Neural cell (in vitro differentiated cells): ENCODE results near the gene APOL4. TPM values are rescaled to one million over a fixed set of nuclear protein-coding genes. Genes with fewer than 3 reads are reported as not detected.
"Not testable (repeated sequence)": the region's sequence is repeated elsewhere in the genome, so short reads cannot be mapped to it uniquely, and the experiment has no call there.

Experiments
- H2AFZ ChIP-seq: fragments of 200-600, 300-800 bp; sonication (generic), shearing (Covaris generic); 2 replicates; pipeline ENCODE4 v1.6.0; 2014; ENCODE audit warnings: low read depth, mild to moderate bottlenecking, antibody characterized with exemption, low read length, moderate library complexity
- H3F3A ChIP-seq: fragments of 200-600 bp; shearing (Covaris generic); 2 replicates; pipeline ENCODE4 v1.6.1; 2016; ENCODE audit warnings: mild to moderate bottlenecking, moderate library complexity, mixed read lengths, antibody characterized with exemption, low read length; ENCODE audit not compliant: insufficient read depth, poor library complexity, severe bottlenecking
- H3K27ac ChIP-seq: fragments of 200-600, 300-800 bp; sonication (generic), shearing (Covaris generic); 2 replicates; pipeline ENCODE4 v1.5.1; 2014; ENCODE audit warnings: mild to moderate bottlenecking, low read length, moderate library complexity
- H3K27me3 ChIP-seq: fragments of 300-800, 200-600 bp; sonication (generic), shearing (Covaris generic); 2 replicates; pipeline ENCODE4 v1.6.0; 2014; ENCODE audit warnings: mild to moderate bottlenecking, low read depth, low read length, moderate library complexity; ENCODE audit not compliant: insufficient read depth
- H3K36me3 ChIP-seq: fragments of 300-800, 200-600 bp; sonication (generic), shearing (Covaris generic); 2 replicates; pipeline ENCODE4 v1.5.1; 2014; ENCODE audit warnings: mild to moderate bottlenecking, antibody characterized with exemption, low read length, moderate library complexity; ENCODE audit not compliant: insufficient read depth
- H3K4me2 ChIP-seq: fragments of 300-800, 200-600 bp; sonication (generic), shearing (Covaris generic); 2 replicates; pipeline ENCODE4 v1.6.0; 2014; ENCODE audit warnings: mild to moderate bottlenecking, low read length
- H3K4me3 ChIP-seq: fragments of 300-800, 200-600 bp; sonication (generic), shearing (Covaris generic); 2 replicates; pipeline ENCODE4 v1.5.1; 2014; ENCODE audit warnings: mild to moderate bottlenecking, low read length, moderate library complexity
- H3K79me2 ChIP-seq: fragments of 200-600 bp; shearing (Covaris generic); replicated peaks from 2 replicates; pipeline ENCODE4 v1.6.0; 2014; ENCODE audit warnings: mild to moderate bottlenecking, low read length, moderate library complexity; ENCODE audit not compliant: insufficient read depth
- H3K9ac ChIP-seq: fragments of 300-800, 200-600 bp; sonication (generic), shearing (Covaris generic); 2 replicates; pipeline ENCODE4 v1.6.1; 2016; ENCODE audit warnings: mild to moderate bottlenecking, low read length, mixed read lengths
- H3K9me2 ChIP-seq: fragments of 200-600 bp; shearing (Covaris generic); 2 replicates; pipeline ENCODE4 v1.6.1; 2016; ENCODE audit warnings: mild to moderate bottlenecking, low read length, mixed read lengths; ENCODE audit not compliant: insufficient read depth
- H3K9me3 ChIP-seq: fragments of 200-600, 300-800 bp; sonication (generic), shearing (Covaris generic); 2 replicates; pipeline ENCODE4 v1.6.1; 2016; ENCODE audit warnings: mild to moderate bottlenecking, mixed run types, low read length, moderate library complexity, mixed read lengths
- H4K20me1 ChIP-seq: fragments of 200-600 bp; shearing (Covaris generic); 2 replicates; pipeline ENCODE4 v1.6.1; 2016; ENCODE audit warnings: mild to moderate bottlenecking, mixed run types; ENCODE audit not compliant: insufficient read depth
- CTCF ChIP-seq: fragments of 450-650 bp; IDR thresholded peaks from 2 replicates; pipeline ENCODE4 v1.5.1; 2014; ENCODE audit warnings: antibody characterized with exemption, mild to moderate bottlenecking, moderate library complexity; ENCODE audit not compliant: poor library complexity, severe bottlenecking
- EP300 ChIP-seq: fragments of 450-650 bp; conservative IDR thresholded peaks from 2 replicates; pipeline ENCODE4 v1.6.1; 2014; ENCODE audit warnings: antibody characterized with exemption, mild to moderate bottlenecking, moderate library complexity; ENCODE audit not compliant: poor library complexity, severe bottlenecking
- EZH2 ChIP-seq: fragments of 200-600, 300-800 bp; shearing (Covaris generic), sonication (generic); IDR thresholded peaks from 2 replicates; pipeline ENCODE4 v1.6.1; 2014; ENCODE audit warnings: antibody characterized with exemption, low read length, borderline replicate concordance, mild to moderate bottlenecking; ENCODE audit not compliant: insufficient read depth, poor library complexity, severe bottlenecking
- MXI1 ChIP-seq: fragments of 450-650 bp; conservative IDR thresholded peaks from 2 replicates; pipeline ENCODE4 v1.6.1; 2014; ENCODE audit warnings: antibody characterized with exemption, mild to moderate bottlenecking; ENCODE audit not compliant: poor library complexity, severe bottlenecking
- POLR2AphosphoS5 ChIP-seq: IDR thresholded peaks from 2 replicates; pipeline ENCODE4 v1.6.1; 2012
- RAD21 ChIP-seq: fragments of 450-650 bp; conservative IDR thresholded peaks from 2 replicates; pipeline ENCODE4 v1.6.1; 2014; ENCODE audit warnings: antibody characterized with exemption, mild to moderate bottlenecking, moderate library complexity
- REST ChIP-seq: IDR thresholded peaks from 2 replicates; pipeline ENCODE4 v1.6.1; 2012; ENCODE audit warnings: borderline replicate concordance
- SMC3 ChIP-seq: fragments of 450-650 bp; conservative IDR thresholded peaks from 2 replicates; pipeline ENCODE4 v1.6.1; 2014; ENCODE audit warnings: antibody characterized with exemption, mild to moderate bottlenecking, moderate library complexity; ENCODE audit not compliant: poor library complexity
- TAF1 ChIP-seq: IDR thresholded peaks from 2 replicates; pipeline ENCODE4 v1.6.1; 2012; ENCODE audit warnings: low read depth
- polyA plus RNA-seq: library from polyadenylated mRNA; depleted of rRNA; stranded (reverse); fragments of >200 nt; gene quantifications from 2 replicates; pipeline ENCODE4 v1.2.3, GENCODE V29; 2014

APOL4 gene
- polyA plus RNA-seq, 1 donor from 2014 or later, result not detected

- Histone ChIP-seq H3K9ac (no peak overlapping the region), H3K27ac (no peak overlapping the region), H3K9me3 (no peaks in the 10 kb centered on the region), H2AFZ (no peak overlapping the region), H3K79me2 (no peaks in the 10 kb centered on the region), H3F3A (no peaks in the 10 kb centered on the region), H3K27me3 (no peaks in the 10 kb centered on the region), H3K4me3 (no peak overlapping the region), H3K36me3 (no peaks in the 10 kb centered on the region), H3K9me2 (no peaks in the 10 kb centered on the region), H3K4me2 (no peak overlapping the region), H4K20me1 (no peaks in the 10 kb centered on the region)
- TF ChIP-seq CTCF (no peak), RAD21 (no peak), EZH2 (no peak)
Measured at GRCh38 chr22:36153501-36154422, 47.8 kb downstream of the APOL4 start.

GRCh38 chr22:36152821-36153220 lies 48.8 kb downstream of the APOL4 start:
- not testable (repeated sequence) for H3K79me2 ChIP-seq, H3K9me2 ChIP-seq, H3K4me3 ChIP-seq, H3K27me3 ChIP-seq, H3K36me3 ChIP-seq, H2AFZ ChIP-seq, H3K9me3 ChIP-seq, H3K9ac ChIP-seq, H4K20me1 ChIP-seq, H3K27ac ChIP-seq, H3F3A ChIP-seq, H3K4me2 ChIP-seq

- no peak overlapping the region for H3K9ac ChIP-seq
- no peaks in the 10 kb centered on the region for H3K27me3 ChIP-seq
- no peaks in the 10 kb centered on the region for H3F3A ChIP-seq
- no peaks in the 10 kb centered on the region for H3K36me3 ChIP-seq
- H3K79me2 ChIP-seq, result no peaks in the 10 kb centered on the region
- H2AFZ ChIP-seq, result no peak overlapping the region
- no peaks in the 10 kb centered on the region for H3K9me2 ChIP-seq
- H3K9me3 ChIP-seq, result no peaks in the 10 kb centered on the region
- no peak overlapping the region for H3K4me3 ChIP-seq
- H3K27ac ChIP-seq, result no peak overlapping the region
- TF ChIP-seq CTCF (no peak), EP300 (no peak), TAF1 (no peak), MXI1 (no peak), RAD21 (no peak), POLR2AphosphoS5 (no peak), SMC3 (no peak), REST (no peak), EZH2 (no peak)
- H3K4me2 ChIP-seq, result no peak overlapping the region
- no peaks in the 10 kb centered on the region for H4K20me1 ChIP-seq
Measured at GRCh38 chr22:36152088-36152487, 49.5 kb downstream of the APOL4 start.
